Type B pancreatic cell (in vitro differentiated cells): ENCODE data around the gene CACFD1. TPM values are rescaled to one million over a fixed set of nuclear protein-coding genes. Genes with fewer than 3 reads are reported as not detected.

Source experiments
- DNase-seq: peaks from one replicate; pipeline ENCODE4 v3.0.0; 2021; ENCODE audit warnings: mixed read lengths; ENCODE audit not compliant: unreplicated experiment; ENCODE audit errors: extremely low spot score
- H3K27ac Mint-ChIP-seq: 2 replicates; pipeline ENCODE4 v1.8.0; 2021; ENCODE audit warnings: mild to moderate bottlenecking, mixed read lengths
- H3K27me3 Mint-ChIP-seq: 2 replicates; pipeline ENCODE4 v1.8.0; 2021; ENCODE audit warnings: mixed read lengths
- H3K36me3 Mint-ChIP-seq: 2 replicates; pipeline ENCODE4 v1.8.0; 2021; ENCODE audit warnings: mixed read lengths
- H3K4me1 Mint-ChIP-seq: one replicate; pipeline ENCODE4 v1.8.0; 2021; ENCODE audit warnings: mixed read lengths; ENCODE audit not compliant: unreplicated experiment
- H3K4me3 Mint-ChIP-seq: 2 replicates; pipeline ENCODE4 v1.8.0; 2021; ENCODE audit warnings: mild to moderate bottlenecking, mixed read lengths
- H3K9me3 Mint-ChIP-seq: 2 replicates; pipeline ENCODE4 v1.8.0; 2021; ENCODE audit warnings: mixed read lengths
- total RNA-seq: library from RNA; stranded (reverse); gene quantifications from 2 replicates; pipeline ENCODE4 v1.2.1, GENCODE V29; 2021; ENCODE audit warnings: low replicate concordance
- TF ChIP-seq, protein P1 (sequence below): fragments of 200-600 bp; sonication (generic); conservative IDR thresholded peaks from 2 replicates; pipeline ENCODE4 v1.5.0; 2021; ENCODE audit warnings: antibody characterized with exemption, mild to moderate bottlenecking

The CACFD1 gene
- total RNA-seq, 1 donor from 2014 or later, result 45.6 TPM

DNA sequence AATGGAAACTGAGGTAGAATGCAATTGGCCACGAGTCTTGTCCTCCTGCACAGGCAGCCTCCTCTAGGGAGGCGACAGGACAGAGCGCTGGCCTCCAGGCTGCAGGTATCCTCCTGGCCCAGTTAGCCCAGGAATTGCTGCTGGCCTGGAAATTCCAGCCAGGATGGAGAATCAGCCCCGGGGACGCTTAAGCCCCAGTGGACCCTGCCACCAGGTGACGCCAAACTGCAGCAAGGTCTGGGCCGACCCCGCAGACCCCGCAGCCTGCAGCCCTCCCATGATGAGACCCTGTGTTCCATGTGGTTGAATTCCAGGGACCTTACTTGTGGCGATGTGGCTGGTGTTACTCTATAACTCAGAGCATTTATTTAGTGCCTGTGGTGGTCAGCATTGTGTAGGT lies 7.3 kb downstream of the CACFD1 start:
- Mint-ChIP-seq H3K9me3 (no peaks in the 10 kb centered on the region), H3K27me3 (no peaks in the 10 kb centered on the region), H3K4me1 (peaks cover 3% of the 10 kb centered on the region), H3K27ac (no peak overlapping the region), H3K36me3 (no peaks in the 10 kb centered on the region), H3K4me3 (no peak overlapping the region)
- DNase-seq, result no peak
- TF ChIP-seq, protein P1, sequence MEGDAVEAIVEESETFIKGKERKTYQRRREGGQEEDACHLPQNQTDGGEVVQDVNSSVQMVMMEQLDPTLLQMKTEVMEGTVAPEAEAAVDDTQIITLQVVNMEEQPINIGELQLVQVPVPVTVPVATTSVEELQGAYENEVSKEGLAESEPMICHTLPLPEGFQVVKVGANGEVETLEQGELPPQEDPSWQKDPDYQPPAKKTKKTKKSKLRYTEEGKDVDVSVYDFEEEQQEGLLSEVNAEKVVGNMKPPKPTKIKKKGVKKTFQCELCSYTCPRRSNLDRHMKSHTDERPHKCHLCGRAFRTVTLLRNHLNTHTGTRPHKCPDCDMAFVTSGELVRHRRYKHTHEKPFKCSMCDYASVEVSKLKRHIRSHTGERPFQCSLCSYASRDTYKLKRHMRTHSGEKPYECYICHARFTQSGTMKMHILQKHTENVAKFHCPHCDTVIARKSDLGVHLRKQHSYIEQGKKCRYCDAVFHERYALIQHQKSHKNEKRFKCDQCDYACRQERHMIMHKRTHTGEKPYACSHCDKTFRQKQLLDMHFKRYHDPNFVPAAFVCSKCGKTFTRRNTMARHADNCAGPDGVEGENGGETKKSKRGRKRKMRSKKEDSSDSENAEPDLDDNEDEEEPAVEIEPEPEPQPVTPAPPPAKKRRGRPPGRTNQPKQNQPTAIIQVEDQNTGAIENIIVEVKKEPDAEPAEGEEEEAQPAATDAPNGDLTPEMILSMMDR, result peak; percentile 22

- H3K4me1 Mint-ChIP-seq, result peaks cover 3% of the 10 kb centered on the region
- H3K4me3 Mint-ChIP-seq, result no peak overlapping the region
- no peaks in the 10 kb centered on the region for H3K9me3 Mint-ChIP-seq
- H3K36me3 Mint-ChIP-seq, result no peaks in the 10 kb centered on the region
- H3K27me3 Mint-ChIP-seq, result no peaks in the 10 kb centered on the region
- DNase-seq, result no peak
- TF ChIP-seq, protein P1, result no peak
- H3K27ac Mint-ChIP-seq, result no peak overlapping the region
These were observed 8.6 kb downstream of the CACFD1 start for GRCh38 chr9:133468374-133468773.

- Mint-ChIP-seq H3K27ac (no peak overlapping the region), H3K4me1 (peaks cover 3% of the 10 kb centered on the region), H3K36me3 (no peaks in the 10 kb centered on the region), H3K4me3 (no peak overlapping the region), H3K9me3 (no peaks in the 10 kb centered on the region), H3K27me3 (no peaks in the 10 kb centered on the region)
- TF ChIP-seq, protein P1, result no peak
- DNase-seq, result no peak
These were observed 9.1 kb downstream of the CACFD1 start for GRCh38 chr9:133468777-133469421.

GRCh38 chr9:133470427-133470924 lies 10.7 kb downstream of the CACFD1 start:
- H3K4me3 Mint-ChIP-seq, result no peak overlapping the region
- H3K9me3 Mint-ChIP-seq, result no peaks in the 10 kb centered on the region
- H3K4me1 Mint-ChIP-seq, result peaks cover 3% of the 10 kb centered on the region
- no peaks in the 10 kb centered on the region for H3K27me3 Mint-ChIP-seq
- H3K36me3 Mint-ChIP-seq, result no peaks in the 10 kb centered on the region
- no peak for DNase-seq
- TF ChIP-seq, protein P1, result no peak
- H3K27ac Mint-ChIP-seq, result no peak overlapping the region

GRCh38 chr9:133470988-133471387 lies 11.2 kb downstream of the CACFD1 start:
- H3K4me3 Mint-ChIP-seq, result no peak overlapping the region
- H3K9me3 Mint-ChIP-seq, result no peaks in the 10 kb centered on the region
- no peak for DNase-seq
- no peaks in the 10 kb centered on the region for H3K36me3 Mint-ChIP-seq
- TF ChIP-seq, protein P1, result no peak
- H3K27me3 Mint-ChIP-seq, result no peaks in the 10 kb centered on the region
- H3K27ac Mint-ChIP-seq, result no peak overlapping the region
- H3K4me1 Mint-ChIP-seq, result peaks cover 3% of the 10 kb centered on the region
